ENCODE results near the gene CLCN7. TPM values are rescaled to one million over a fixed set of nuclear protein-coding genes. Genes with fewer than 3 reads are reported as not detected.

CLCN7 gene
- total RNA-seq, 1 experiment from 2014 or later = 70.0 TPM

GRCh38 chr16:1509307-1510221 lies 34.7 kb upstream of the CLCN7 start:
- H3K4me3 Mint-ChIP-seq = no peak overlapping the region

More at GRCh38 chr16:1509307-1510221, 34.7 kb upstream of the CLCN7 start:
- Histone ChIP-seq H4K8ac (replicated peaks; ENCODE audit: insufficient read length, low read depth, low read length) (no peak overlapping the region), H3K4ac (ENCODE audit: low read depth, low read length) (no peak overlapping the region), H4K5ac (ENCODE audit: insufficient read length, low read depth, low read length) (no peak overlapping the region), H4K91ac (ENCODE audit: insufficient read length, low read depth, low read length) (no peak overlapping the region), H3K23me2 (ENCODE audit: insufficient read length, low read depth, low read length, poor library complexity, severe bottlenecking) (no peaks in the 10 kb centered on the region), H2BK20ac (ENCODE audit: low read depth, low read length, poor library complexity, severe bottlenecking) (no peak overlapping the region), H3T11ph (ENCODE audit: low read length) (no peak overlapping the region), H2BK15ac (ENCODE audit: low read depth, low read length) (no peak overlapping the region), H2BK5ac (ENCODE audit: insufficient read length, low read length) (no peak overlapping the region), H3K27ac (ENCODE audit: insufficient read length, low read depth, low read length) (no peak overlapping the region), H2BK120ac (ENCODE audit: low read depth, low read length, poor library complexity, severe bottlenecking) (no peak overlapping the region), H2AFZ (ENCODE audit: low read length) (no peak overlapping the region), H3K18ac (ENCODE audit: insufficient read length, low read depth, low read length) (no peak overlapping the region), H3K4me1 (ENCODE audit: insufficient read depth, low read length) (no peaks in the 10 kb centered on the region), H4K20me1 (ENCODE audit: control insufficient read depth, insufficient read depth, insufficient read length) (no peaks in the 10 kb centered on the region), H2AK5ac (ENCODE audit: insufficient read length, low read length) (no peak overlapping the region), H3K79me2 (ENCODE audit: insufficient read depth, low read length) (no peaks in the 10 kb centered on the region), H3K27me3 (ENCODE audit: insufficient read depth, low read length) (no peaks in the 10 kb centered on the region), H3K9me3 (ENCODE audit: control insufficient read depth, low read depth, low read length) (no peaks in the 10 kb centered on the region), H3K14ac (ENCODE audit: insufficient read depth, low read length) (no peak overlapping the region; the same call in 1 of the 2 replicates), H3K56ac (ENCODE audit: insufficient read length, low read depth, low read length) (no peak overlapping the region), H2BK12ac (ENCODE audit: insufficient read length, low read depth, low read length) (no peak overlapping the region), H3K23ac (ENCODE audit: insufficient read length, low read depth, low read length) (no peak overlapping the region), H3K9ac (ENCODE audit: extremely low read depth, insufficient read length, low read length) (no peak overlapping the region), H3K79me1 (ENCODE audit: insufficient read depth, low read depth, low read length, poor library complexity, severe bottlenecking) (no peaks in the 10 kb centered on the region), H3K4me2 (ENCODE audit: insufficient read depth, insufficient read length, low read length) (no peak overlapping the region)
- no CpG with 5 or more reads among the region's 44 CpGs for WGBS (ENCODE audit: extremely low coverage, insufficient read length, low lambda C conversion rate)
- H3K36me3 Mint-ChIP-seq (ENCODE audit: insufficient read depth in 1 of 3, low read depth in 3 of 3) = peaks cover 10 to 43% (median 36%) of the 10 kb centered on the region in 3 experiments; a peak in 6 of 7 replicates
- no peak for DNase-seq
- no peak for TF ChIP-seq CTCF (conservative IDR thresholded peaks at IDR 0.05)
- H3K27ac Mint-ChIP-seq = no peak overlapping the region; a peak in 1 of 7 replicates
- peaks cover 3 to 10% of the 10 kb centered on the region in 2 experiments; a peak in 3 of 5 replicates for H3K9me3 Mint-ChIP-seq
- H3K27me3 Mint-ChIP-seq (ENCODE audit: low read depth) = no peaks in the 10 kb centered on the region; the same call in 1 of the 2 replicates
- no peaks in the 10 kb centered on the region for H3K4me1 Mint-ChIP-seq
